Cardiac muscle cell (in vitro differentiated cells and primary cell): Measurements from ENCODE around the gene EIF2B4. TPM values are rescaled to one million over a fixed set of nuclear protein-coding genes. Genes with fewer than 3 reads are reported as not detected.

ENCODE experiments used
- DNase-seq, 2 donors: peaks; one replicate each; pipeline versions ENCODE4 v3.0.0 to v3.0.0-alpha.2; 2010 to 2017; ENCODE audit warnings: low read depth in 1 of 2, low spot score in 1 of 2
- H3K27ac ChIP-seq: fragments of 200-600 bp; sonication (generic); 2 replicates; pipeline ENCODE4 v1.5.1; 2016
- H3K27me3 ChIP-seq: fragments of 200-600 bp; sonication (generic); 2 replicates; pipeline ENCODE4 v1.6.0; 2016; ENCODE audit warnings: control low read depth
- H3K36me3 ChIP-seq: fragments of 200-600 bp; sonication (generic); 2 replicates; pipeline ENCODE4 v1.5.1; 2016; ENCODE audit warnings: control low read depth
- H3K4me1 ChIP-seq: fragments of 200-600 bp; sonication (generic); 2 replicates; pipeline ENCODE4 v1.8.1; 2017; ENCODE audit warnings: low read depth, mild to moderate bottlenecking, mixed run types
- H3K4me3 ChIP-seq: fragments of 200-600 bp; sonication (generic); 2 replicates; pipeline ENCODE4 v1.5.1; 2016; ENCODE audit warnings: mild to moderate bottlenecking
- H3K9me3 ChIP-seq: fragments of 200-600 bp; sonication (generic); 2 replicates; pipeline ENCODE4 v1.5.1; 2017; ENCODE audit warnings: low read depth, mild to moderate bottlenecking, control low read depth
- polyA plus RNA-seq: library from polyadenylated mRNA; unstranded; fragments of >200 nt; fragmentation: Nextera tagmentation; extraction: Ambion mirVana; gene quantifications from 2 replicates; pipeline ENCODE4 v1.2.1, GENCODE V29; 2016
- total RNA-seq: library from RNA; depleted of rRNA; stranded (reverse); fragments of >200 nt; gene quantifications from 2 replicates; pipeline ENCODE4 v1.2.3, GENCODE V29; 2016
- TF ChIP-seq, protein P1 (sequence below): IDR thresholded peaks from 2 replicates; pipeline ENCODE4 v1.5.1; 2012; ENCODE audit warnings: low read depth, mild to moderate bottlenecking, low read length

Gene EIF2B4
- total and polyA plus RNA-seq, 2 experiments from 2014 or later, result 41.5 to 93.9 TPM

DNA sequence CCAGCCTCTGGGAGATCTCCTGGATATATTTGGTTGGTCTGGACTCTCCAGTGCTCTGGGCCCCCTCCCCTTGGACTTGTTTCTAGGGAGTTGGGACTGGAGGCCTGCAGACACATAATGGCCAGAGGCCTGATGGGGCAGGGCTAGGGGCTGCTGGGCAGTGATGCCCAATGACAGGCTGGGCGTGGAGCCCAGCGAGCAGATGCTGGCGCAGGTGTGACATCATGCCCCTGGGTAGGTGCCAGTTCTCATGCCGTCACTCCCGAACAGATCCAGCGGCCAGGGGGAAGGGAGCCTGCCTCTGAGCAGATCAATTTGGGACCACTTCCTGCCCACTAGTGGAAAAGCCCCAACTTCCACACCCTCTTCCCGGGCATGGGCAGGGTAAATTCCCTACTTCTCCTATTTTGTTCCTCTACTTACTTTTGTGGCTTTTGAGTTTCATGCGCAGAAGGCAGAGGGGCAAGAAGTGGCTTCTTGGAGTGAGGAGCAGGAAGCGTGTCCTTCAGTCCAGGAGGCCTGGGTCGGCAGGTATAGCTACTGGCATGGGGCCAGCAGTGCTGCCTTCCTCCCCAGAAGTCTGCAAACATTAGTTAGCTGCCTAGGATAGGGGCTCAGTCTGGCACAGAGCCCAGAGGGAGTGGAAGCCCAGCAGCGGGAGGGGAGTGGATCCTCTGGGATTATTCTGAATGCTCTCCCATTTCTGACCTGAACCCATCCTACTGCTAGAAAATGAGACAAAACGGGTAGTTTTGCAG is 53.3 kb downstream of the EIF2B4 start:
- Histone ChIP-seq H3K4me3 (no peak overlapping the region), H3K4me1 (peaks cover 2% of the 10 kb centered on the region), H3K36me3 (no peaks in the 10 kb centered on the region), H3K27ac (no peak overlapping the region), H3K9me3 (no peaks in the 10 kb centered on the region), H3K27me3 (no peaks in the 10 kb centered on the region)
- no peak for DNase-seq
- TF ChIP-seq, protein P1, sequence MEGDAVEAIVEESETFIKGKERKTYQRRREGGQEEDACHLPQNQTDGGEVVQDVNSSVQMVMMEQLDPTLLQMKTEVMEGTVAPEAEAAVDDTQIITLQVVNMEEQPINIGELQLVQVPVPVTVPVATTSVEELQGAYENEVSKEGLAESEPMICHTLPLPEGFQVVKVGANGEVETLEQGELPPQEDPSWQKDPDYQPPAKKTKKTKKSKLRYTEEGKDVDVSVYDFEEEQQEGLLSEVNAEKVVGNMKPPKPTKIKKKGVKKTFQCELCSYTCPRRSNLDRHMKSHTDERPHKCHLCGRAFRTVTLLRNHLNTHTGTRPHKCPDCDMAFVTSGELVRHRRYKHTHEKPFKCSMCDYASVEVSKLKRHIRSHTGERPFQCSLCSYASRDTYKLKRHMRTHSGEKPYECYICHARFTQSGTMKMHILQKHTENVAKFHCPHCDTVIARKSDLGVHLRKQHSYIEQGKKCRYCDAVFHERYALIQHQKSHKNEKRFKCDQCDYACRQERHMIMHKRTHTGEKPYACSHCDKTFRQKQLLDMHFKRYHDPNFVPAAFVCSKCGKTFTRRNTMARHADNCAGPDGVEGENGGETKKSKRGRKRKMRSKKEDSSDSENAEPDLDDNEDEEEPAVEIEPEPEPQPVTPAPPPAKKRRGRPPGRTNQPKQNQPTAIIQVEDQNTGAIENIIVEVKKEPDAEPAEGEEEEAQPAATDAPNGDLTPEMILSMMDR, result no peak

DNA sequence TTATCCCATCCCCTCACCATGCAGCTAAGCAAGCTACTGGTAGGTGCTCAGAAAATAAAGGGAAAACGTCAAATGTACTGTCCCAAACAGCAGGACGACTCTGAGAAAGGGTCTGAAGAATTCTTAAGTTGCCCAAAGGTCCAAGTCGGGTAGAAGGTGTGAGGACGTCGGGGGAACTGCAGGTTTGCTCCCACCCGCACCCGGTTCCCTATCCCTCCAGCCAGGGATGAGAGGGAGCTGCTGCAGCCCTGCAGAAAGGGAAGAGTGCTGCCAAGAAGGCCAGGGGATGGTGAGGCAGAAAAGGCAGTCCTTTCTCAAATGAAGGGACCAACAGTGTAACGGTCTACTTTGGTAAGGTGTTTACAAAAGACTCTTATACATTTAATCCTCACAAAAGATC is 55.0 kb downstream of the EIF2B4 start:
- Histone ChIP-seq H3K36me3 (no peaks in the 10 kb centered on the region), H3K27me3 (no peaks in the 10 kb centered on the region), H3K9me3 (no peaks in the 10 kb centered on the region), H3K27ac (no peak overlapping the region), H3K4me3 (no peak overlapping the region), H3K4me1 (no peaks in the 10 kb centered on the region)
- TF ChIP-seq, protein P1, result no peak
- DNase-seq, result no peak

DNA sequence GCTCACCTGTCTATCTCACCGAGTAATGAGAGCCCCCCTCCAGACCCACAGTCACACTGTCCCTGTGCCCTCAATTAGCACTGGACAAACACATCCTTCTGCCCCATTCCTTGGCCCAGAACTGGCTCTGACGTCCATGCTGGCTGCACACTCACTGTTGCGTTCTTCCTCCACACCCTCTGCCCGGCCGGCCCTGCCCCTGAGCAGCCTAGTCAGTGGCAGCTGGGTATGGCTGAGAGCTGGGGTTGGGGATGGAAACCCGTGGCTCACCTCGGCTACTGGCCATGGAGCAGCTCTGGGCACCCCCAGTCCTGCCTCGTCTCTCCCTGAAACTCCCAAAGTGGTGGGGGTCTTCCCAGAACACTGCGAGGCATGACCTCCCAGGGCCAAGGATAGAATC is 55.4 kb downstream of the EIF2B4 start:
- no peaks in the 10 kb centered on the region for H3K9me3 ChIP-seq
- TF ChIP-seq, protein P1, result no peak
- DNase-seq, result no peak
- H3K4me3 ChIP-seq, result no peak overlapping the region
- H3K36me3 ChIP-seq, result no peaks in the 10 kb centered on the region
- no peak overlapping the region for H3K27ac ChIP-seq
- H3K4me1 ChIP-seq, result no peaks in the 10 kb centered on the region
- H3K27me3 ChIP-seq, result no peaks in the 10 kb centered on the region

Other genes with a start within 250 kb of the EIF2B4 start
- gene ABHD1, start 246.5 kb downstream of the EIF2B4 start, total RNA-seq, result 0.27 and 0.56 TPM in 2 replicates
- gene ABHD1, start 246.5 kb downstream of the EIF2B4 start, polyA plus RNA-seq, result 2.0 and 3.2 TPM in 2 replicates
- 109 and 112 TPM in 2 replicates for gene PREB, start 235.7 kb downstream of the EIF2B4 start, total RNA-seq
- 91.0 and 130 TPM in 2 replicates for gene PREB, start 235.7 kb downstream of the EIF2B4 start, polyA plus RNA-seq
- gene PRR30, start 230.9 kb downstream of the EIF2B4 start, total RNA-seq, result not detected in 2 replicates
- not detected in 2 replicates for gene PRR30, start 230.9 kb downstream of the EIF2B4 start, polyA plus RNA-seq
- gene TCF23, start 221.3 kb downstream of the EIF2B4 start, total RNA-seq, result not detected in 2 replicates
- not detected in 2 replicates for gene TCF23, start 221.3 kb downstream of the EIF2B4 start, polyA plus RNA-seq
- 177 and 183 TPM in 2 replicates for gene ATRAID, start 158.3 kb downstream of the EIF2B4 start, total RNA-seq
- 290 and 372 TPM in 2 replicates for gene ATRAID, start 158.3 kb downstream of the EIF2B4 start, polyA plus RNA-seq
- 28.4 and 42.9 TPM in 2 replicates for gene SLC5A6, start 158.1 kb downstream of the EIF2B4 start, total RNA-seq
- 34.4 and 40.8 TPM in 2 replicates for gene SLC5A6, start 158.1 kb downstream of the EIF2B4 start, polyA plus RNA-seq
- gene CAD, start 153.0 kb downstream of the EIF2B4 start, total RNA-seq, result 31.1 and 51.7 TPM in 2 replicates
- 30.1 and 31.0 TPM in 2 replicates for gene CAD, start 153.0 kb downstream of the EIF2B4 start, polyA plus RNA-seq
- gene SLC30A3, start 107.3 kb downstream of the EIF2B4 start, total RNA-seq, result 75.1 and 84.7 TPM in 2 replicates
- 111 and 139 TPM in 2 replicates for gene SLC30A3, start 107.3 kb downstream of the EIF2B4 start, polyA plus RNA-seq
- gene DNAJC5G, start 94.9 kb downstream of the EIF2B4 start, total RNA-seq, result 3.6 and 14.1 TPM in 2 replicates
- 4.4 and 7.5 TPM in 2 replicates for gene DNAJC5G, start 94.9 kb downstream of the EIF2B4 start, polyA plus RNA-seq
- 53.1 and 65.9 TPM in 2 replicates for gene TRIM54, start 87.9 kb downstream of the EIF2B4 start, total RNA-seq
- gene TRIM54, start 87.9 kb downstream of the EIF2B4 start, polyA plus RNA-seq, result 41.6 and 46.7 TPM in 2 replicates
- 6.6 and 14.8 TPM in 2 replicates for gene UCN, start 61.9 kb downstream of the EIF2B4 start, total RNA-seq
- 3.2 and 5.8 TPM in 2 replicates for gene UCN, start 61.9 kb downstream of the EIF2B4 start, polyA plus RNA-seq
- 56.3 and 88.7 TPM in 2 replicates for gene MPV17, start 47.2 kb downstream of the EIF2B4 start, total RNA-seq
- 70.8 and 90.5 TPM in 2 replicates for gene MPV17, start 47.2 kb downstream of the EIF2B4 start, polyA plus RNA-seq
- 35.1 and 38.2 TPM in 2 replicates for gene GTF3C2, start 13.6 kb downstream of the EIF2B4 start, total RNA-seq
- gene GTF3C2, start 13.6 kb downstream of the EIF2B4 start, polyA plus RNA-seq, result 47.7 and 56.8 TPM in 2 replicates
- 91.9 and 141 TPM in 2 replicates for gene SNX17, start 278 bp upstream of the EIF2B4 start, total RNA-seq
- gene SNX17, start 278 bp upstream of the EIF2B4 start, polyA plus RNA-seq, result 130 and 135 TPM in 2 replicates
- 29.7 and 31.7 TPM in 2 replicates for gene ZNF513, start 10.4 kb upstream of the EIF2B4 start, total RNA-seq
- 32.2 and 35.8 TPM in 2 replicates for gene ZNF513, start 10.4 kb upstream of the EIF2B4 start, polyA plus RNA-seq
- gene PPM1G, start 39.3 kb upstream of the EIF2B4 start, total RNA-seq, result 96.2 and 101 TPM in 2 replicates
- 84.8 and 93.0 TPM in 2 replicates for gene PPM1G, start 39.3 kb upstream of the EIF2B4 start, polyA plus RNA-seq
- 82.1 and 122 TPM in 2 replicates for gene NRBP1, start 58.3 kb upstream of the EIF2B4 start, total RNA-seq
- 147 and 185 TPM in 2 replicates for gene NRBP1, start 58.3 kb upstream of the EIF2B4 start, polyA plus RNA-seq
- 1.3 and 2.8 TPM in 2 replicates for gene KRTCAP3, start 72.0 kb upstream of the EIF2B4 start, total RNA-seq
- 2.0 and 4.9 TPM in 2 replicates for gene KRTCAP3, start 72.0 kb upstream of the EIF2B4 start, polyA plus RNA-seq
- gene IFT172, start 119.4 kb upstream of the EIF2B4 start, total RNA-seq, result 20.7 and 37.6 TPM in 2 replicates
- 35.1 and 35.4 TPM in 2 replicates for gene IFT172, start 119.4 kb upstream of the EIF2B4 start, polyA plus RNA-seq
- gene FNDC4, start 124.9 kb upstream of the EIF2B4 start, total RNA-seq, result 39.4 and 53.4 TPM in 2 replicates
- gene FNDC4, start 124.9 kb upstream of the EIF2B4 start, polyA plus RNA-seq, result 43.4 and 51.2 TPM in 2 replicates
- gene GCKR, start 126.5 kb upstream of the EIF2B4 start, total RNA-seq, result not detected in 2 replicates
- not detected in 2 replicates for gene GCKR, start 126.5 kb upstream of the EIF2B4 start, polyA plus RNA-seq
- gene ZNF512, start 212.7 kb upstream of the EIF2B4 start, total RNA-seq, result 22.0 and 38.6 TPM in 2 replicates
- gene ZNF512, start 212.7 kb upstream of the EIF2B4 start, polyA plus RNA-seq, result 20.7 and 35.5 TPM in 2 replicates